Spleen (tissue), 7 donors: ENCODE measurements around the gene S100B.

ENCODE experiments used
- POLR2A ChIP-seq, 3 donors: fragments of 450-650 bp; IDR thresholded peaks; one replicate each; pipeline ENCODE4 v1.5.1; 2017; ENCODE audit warnings: antibody characterized with exemption in 3 of 3, mild to moderate bottlenecking in 1 of 3
- TF ChIP-seq, protein P1 (sequence below), 11 experiments: fragments of 200-600 bp in 7 of 11; fragments of 450-650 bp in 4 of 11; sonication (generic) in 4 of 11; IDR thresholded peaks in 8 of 11; conservative IDR thresholded peaks in 3 of 11; 1 replicate in 7 of 11; 2 replicates in 4 of 11; pipeline versions ENCODE4 v1.4.0 to v1.8.0; 2016 to 2021; ENCODE audit warnings: antibody characterized with exemption in 11 of 11, inconsistent platforms in 4 of 11, mild to moderate bottlenecking in 1 of 11
- donor health status: DM: no; HTN: no; CAD: no; lungs with moderate emphysema.
- donor health status: DM: no; HTN: no; CAD: no.
- donor health status: DM: no; HTN: no; CAD: no.

DNA sequence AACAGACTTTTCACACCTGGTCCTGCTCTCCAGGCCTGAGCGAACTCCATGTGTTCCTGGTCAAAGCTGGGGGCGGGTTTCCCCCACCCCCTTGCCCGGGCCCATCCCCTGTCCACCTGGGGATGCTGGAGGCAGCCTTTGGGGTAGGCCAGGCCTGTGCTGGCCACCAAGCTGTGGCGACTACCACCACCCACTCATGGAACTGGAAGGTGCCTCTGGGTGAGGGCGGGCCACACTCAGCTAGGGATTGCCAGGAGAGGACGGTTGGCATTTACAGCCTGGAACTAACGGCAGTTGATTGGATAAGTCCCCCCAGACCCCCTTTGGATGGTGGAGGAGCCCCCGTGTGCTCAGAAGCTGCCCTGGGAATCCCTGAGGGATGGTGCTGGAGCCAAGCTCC, 7.9 kb downstream of the S100B start:
- TF ChIP-seq, protein P1, sequence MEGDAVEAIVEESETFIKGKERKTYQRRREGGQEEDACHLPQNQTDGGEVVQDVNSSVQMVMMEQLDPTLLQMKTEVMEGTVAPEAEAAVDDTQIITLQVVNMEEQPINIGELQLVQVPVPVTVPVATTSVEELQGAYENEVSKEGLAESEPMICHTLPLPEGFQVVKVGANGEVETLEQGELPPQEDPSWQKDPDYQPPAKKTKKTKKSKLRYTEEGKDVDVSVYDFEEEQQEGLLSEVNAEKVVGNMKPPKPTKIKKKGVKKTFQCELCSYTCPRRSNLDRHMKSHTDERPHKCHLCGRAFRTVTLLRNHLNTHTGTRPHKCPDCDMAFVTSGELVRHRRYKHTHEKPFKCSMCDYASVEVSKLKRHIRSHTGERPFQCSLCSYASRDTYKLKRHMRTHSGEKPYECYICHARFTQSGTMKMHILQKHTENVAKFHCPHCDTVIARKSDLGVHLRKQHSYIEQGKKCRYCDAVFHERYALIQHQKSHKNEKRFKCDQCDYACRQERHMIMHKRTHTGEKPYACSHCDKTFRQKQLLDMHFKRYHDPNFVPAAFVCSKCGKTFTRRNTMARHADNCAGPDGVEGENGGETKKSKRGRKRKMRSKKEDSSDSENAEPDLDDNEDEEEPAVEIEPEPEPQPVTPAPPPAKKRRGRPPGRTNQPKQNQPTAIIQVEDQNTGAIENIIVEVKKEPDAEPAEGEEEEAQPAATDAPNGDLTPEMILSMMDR (IDR thresholded peaks at IDR 0.05 in 8 of 11, conservative IDR thresholded peaks at IDR 0.05 in 3 of 11): no peak
- TF ChIP-seq POLR2A (IDR thresholded peaks at IDR 0.05): no peak
